Liver (tissue), 3 donors: ENCODE measurements around the gene BEGAIN.

Experiments used
- ATF3 ChIP-seq: IDR thresholded peaks from 2 replicates; pipeline ENCODE4 v1.6.1; 2016; ENCODE audit warnings: antibody characterized with exemption
- CTCF ChIP-seq: fragments of 150-350 bp; IDR thresholded peaks from 2 replicates; pipeline ENCODE4 v1.5.1; 2017; ENCODE audit warnings: improper control_type of control experiment, low read depth, low read length; ENCODE audit not compliant: missing input control
- EGR1 ChIP-seq, 2 donors: IDR thresholded peaks; 2 replicates each; pipeline ENCODE4 v1.6.1; 2016 to 2018; ENCODE audit warnings: antibody characterized with exemption in 2 of 2, low read depth in 2 of 2
- FOXA1 ChIP-seq: IDR thresholded peaks from 2 replicates; pipeline ENCODE4 v1.6.1; 2016; ENCODE audit warnings: antibody characterized with exemption
- GABPA ChIP-seq, 2 donors: IDR thresholded peaks in 1 of 2; conservative IDR thresholded peaks in 1 of 2; 2 replicates each; pipeline ENCODE4 v1.6.1; 2016; ENCODE audit warnings: antibody characterized with exemption in 2 of 2, mild to moderate bottlenecking in 1 of 2, moderate library complexity in 1 of 2
- JUND ChIP-seq, 2 donors: IDR thresholded peaks; 2 replicates each; pipeline ENCODE4 v1.6.1; 2016; ENCODE audit warnings: antibody characterized with exemption in 2 of 2
- MAX ChIP-seq: IDR thresholded peaks from 2 replicates; pipeline ENCODE4 v1.6.1; 2016; ENCODE audit warnings: antibody characterized with exemption
- RAD21 ChIP-seq, 2 donors: IDR thresholded peaks; 2 replicates each; pipeline ENCODE4 v1.6.1; 2016; ENCODE audit warnings: antibody characterized with exemption in 2 of 2, mild to moderate bottlenecking in 2 of 2
- RXRA ChIP-seq, 2 donors: IDR thresholded peaks; 2 replicates each; pipeline ENCODE4 v1.6.1; 2017 to 2018; ENCODE audit warnings: antibody characterized with exemption in 2 of 2, mild to moderate bottlenecking in 1 of 2
- SP1 ChIP-seq: IDR thresholded peaks from 2 replicates; pipeline ENCODE4 v1.6.1; 2018; ENCODE audit warnings: antibody characterized with exemption, mild to moderate bottlenecking
- TAF1 ChIP-seq: conservative IDR thresholded peaks from 2 replicates; pipeline ENCODE4 v1.6.1; 2016; ENCODE audit warnings: antibody characterized with exemption, mild to moderate bottlenecking
- YY1 ChIP-seq: IDR thresholded peaks from 2 replicates; pipeline ENCODE4 v1.6.1; 2016; ENCODE audit warnings: antibody characterized with exemption, mild to moderate bottlenecking
- TF ChIP-seq, protein P1 (sequence below): IDR thresholded peaks from 2 replicates; pipeline ENCODE4 v1.6.1; 2016; ENCODE audit warnings: antibody characterized with exemption
- TF ChIP-seq, protein P2 (sequence below): IDR thresholded peaks from 2 replicates; pipeline ENCODE4 v1.6.1; 2016; ENCODE audit warnings: antibody characterized with exemption, mild to moderate bottlenecking
- donor health status: healthy.
- donor health status: healthy.

DNA sequence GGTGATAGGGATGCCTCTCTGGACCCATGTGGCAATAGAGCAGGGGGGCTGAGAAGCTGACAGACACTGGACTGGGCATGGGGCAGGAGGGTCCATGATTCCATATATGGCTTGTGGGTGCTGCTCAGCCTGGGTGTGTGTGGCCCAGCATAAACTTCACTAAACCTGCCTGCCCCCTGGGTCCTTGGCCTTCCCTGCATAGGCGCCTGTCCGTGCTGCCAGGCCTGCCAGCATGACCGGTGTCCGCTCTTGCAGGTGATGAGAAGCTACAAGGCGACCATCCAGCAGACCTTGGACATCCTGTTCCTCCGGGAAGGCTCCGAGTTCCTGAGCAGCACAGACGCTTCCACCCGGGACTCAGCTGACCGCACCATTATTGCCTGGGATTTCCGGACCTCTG is 61.6 kb downstream of the BEGAIN start:
- no peak for TF ChIP-seq CTCF
- no peak for TF ChIP-seq GABPA (IDR thresholded peaks at IDR 0.05 in 1 of 2, conservative IDR thresholded peaks at IDR 0.05 in 1 of 2)
- no peak for TF ChIP-seq YY1
- TF ChIP-seq RAD21 (IDR thresholded peaks at IDR 0.05), result no peak
- TF ChIP-seq RXRA (IDR thresholded peaks at IDR 0.05), result no peak
- no peak for TF ChIP-seq EGR1 (IDR thresholded peaks at IDR 0.05; ENCODE audit: low read depth in 2 of 2)
- no peak for TF ChIP-seq SP1
- TF ChIP-seq MAX, result no peak
- no peak for TF ChIP-seq TAF1
- TF ChIP-seq, protein P1, sequence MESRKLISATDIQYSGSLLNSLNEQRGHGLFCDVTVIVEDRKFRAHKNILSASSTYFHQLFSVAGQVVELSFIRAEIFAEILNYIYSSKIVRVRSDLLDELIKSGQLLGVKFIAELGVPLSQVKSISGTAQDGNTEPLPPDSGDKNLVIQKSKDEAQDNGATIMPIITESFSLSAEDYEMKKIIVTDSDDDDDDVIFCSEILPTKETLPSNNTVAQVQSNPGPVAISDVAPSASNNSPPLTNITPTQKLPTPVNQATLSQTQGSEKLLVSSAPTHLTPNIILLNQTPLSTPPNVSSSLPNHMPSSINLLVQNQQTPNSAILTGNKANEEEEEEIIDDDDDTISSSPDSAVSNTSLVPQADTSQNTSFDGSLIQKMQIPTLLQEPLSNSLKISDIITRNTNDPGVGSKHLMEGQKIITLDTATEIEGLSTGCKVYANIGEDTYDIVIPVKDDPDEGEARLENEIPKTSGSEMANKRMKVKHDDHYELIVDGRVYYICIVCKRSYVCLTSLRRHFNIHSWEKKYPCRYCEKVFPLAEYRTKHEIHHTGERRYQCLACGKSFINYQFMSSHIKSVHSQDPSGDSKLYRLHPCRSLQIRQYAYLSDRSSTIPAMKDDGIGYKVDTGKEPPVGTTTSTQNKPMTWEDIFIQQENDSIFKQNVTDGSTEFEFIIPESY, result no peak
- no peak for TF ChIP-seq JUND (IDR thresholded peaks at IDR 0.05)
- no peak for TF ChIP-seq ATF3
- TF ChIP-seq FOXA1, result no peak
- TF ChIP-seq, protein P2, sequence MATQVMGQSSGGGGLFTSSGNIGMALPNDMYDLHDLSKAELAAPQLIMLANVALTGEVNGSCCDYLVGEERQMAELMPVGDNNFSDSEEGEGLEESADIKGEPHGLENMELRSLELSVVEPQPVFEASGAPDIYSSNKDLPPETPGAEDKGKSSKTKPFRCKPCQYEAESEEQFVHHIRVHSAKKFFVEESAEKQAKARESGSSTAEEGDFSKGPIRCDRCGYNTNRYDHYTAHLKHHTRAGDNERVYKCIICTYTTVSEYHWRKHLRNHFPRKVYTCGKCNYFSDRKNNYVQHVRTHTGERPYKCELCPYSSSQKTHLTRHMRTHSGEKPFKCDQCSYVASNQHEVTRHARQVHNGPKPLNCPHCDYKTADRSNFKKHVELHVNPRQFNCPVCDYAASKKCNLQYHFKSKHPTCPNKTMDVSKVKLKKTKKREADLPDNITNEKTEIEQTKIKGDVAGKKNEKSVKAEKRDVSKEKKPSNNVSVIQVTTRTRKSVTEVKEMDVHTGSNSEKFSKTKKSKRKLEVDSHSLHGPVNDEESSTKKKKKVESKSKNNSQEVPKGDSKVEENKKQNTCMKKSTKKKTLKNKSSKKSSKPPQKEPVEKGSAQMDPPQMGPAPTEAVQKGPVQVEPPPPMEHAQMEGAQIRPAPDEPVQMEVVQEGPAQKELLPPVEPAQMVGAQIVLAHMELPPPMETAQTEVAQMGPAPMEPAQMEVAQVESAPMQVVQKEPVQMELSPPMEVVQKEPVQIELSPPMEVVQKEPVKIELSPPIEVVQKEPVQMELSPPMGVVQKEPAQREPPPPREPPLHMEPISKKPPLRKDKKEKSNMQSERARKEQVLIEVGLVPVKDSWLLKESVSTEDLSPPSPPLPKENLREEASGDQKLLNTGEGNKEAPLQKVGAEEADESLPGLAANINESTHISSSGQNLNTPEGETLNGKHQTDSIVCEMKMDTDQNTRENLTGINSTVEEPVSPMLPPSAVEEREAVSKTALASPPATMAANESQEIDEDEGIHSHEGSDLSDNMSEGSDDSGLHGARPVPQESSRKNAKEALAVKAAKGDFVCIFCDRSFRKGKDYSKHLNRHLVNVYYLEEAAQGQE, result no peak
